ENCODE data around the gene SNX3.
"Not testable (repeated sequence)": the region's sequence is repeated elsewhere in the genome, so short reads cannot be mapped to it uniquely, and the experiment has no call there.

Gene SNX3

GRCh38 chr6:108260126-108260808 is 573 bp downstream of the SNX3 start:
- peak; percentile 1 for DNase-seq

- no peak for DNase-seq
Observed at GRCh38 chr6:108254433-108255410, 6.1 kb downstream of the SNX3 start.

GRCh38 chr6:108253241-108253640 is 7.6 kb downstream of the SNX3 start:
- DNase-seq: no peak

GRCh38 chr6:108252055-108252454 is 8.8 kb downstream of the SNX3 start:
- no peak for DNase-seq

- no peak for DNase-seq
Observed at GRCh38 chr6:108251252-108251651, 9.6 kb downstream of the SNX3 start.

GRCh38 chr6:108250240-108250866 is 10.5 kb downstream of the SNX3 start:
- no peak for DNase-seq

GRCh38 chr6:108247965-108248536 is 12.8 kb downstream of the SNX3 start:
- no peak for DNase-seq

GRCh38 chr6:108245095-108245494 is 15.7 kb downstream of the SNX3 start:
- not testable (repeated sequence) for DNase-seq

- no peak for DNase-seq
Observed at GRCh38 chr6:108243836-108244235, 17.0 kb downstream of the SNX3 start.

- no peak for DNase-seq
Observed at GRCh38 chr6:108242721-108243120, 18.1 kb downstream of the SNX3 start.

- DNase-seq: no peak
Observed at GRCh38 chr6:108242259-108242658, 18.6 kb downstream of the SNX3 start.

GRCh38 chr6:108238322-108238721 is 22.5 kb downstream of the SNX3 start:
- DNase-seq: no peak

- no peak for DNase-seq
Observed at GRCh38 chr6:108236791-108237190, 24.0 kb downstream of the SNX3 start.

- no peak for DNase-seq
Observed at GRCh38 chr6:108235127-108235526, 25.7 kb downstream of the SNX3 start.

GRCh38 chr6:108228416-108228815 is 32.4 kb downstream of the SNX3 start:
- no peak for DNase-seq

GRCh38 chr6:108227290-108227689 is 33.5 kb downstream of the SNX3 start:
- DNase-seq: no peak

- no peak for DNase-seq
Observed at GRCh38 chr6:108222504-108222903, 38.3 kb downstream of the SNX3 start.

GRCh38 chr6:108222064-108222463 is 38.8 kb downstream of the SNX3 start:
- no peak for DNase-seq

- no peak for DNase-seq
Observed at GRCh38 chr6:108211671-108212070, 49.2 kb downstream of the SNX3 start.

GRCh38 chr6:108210556-108210955 is 50.3 kb downstream of the SNX3 start:
- no peak for DNase-seq

GRCh38 chr6:108209738-108210137 is 51.1 kb downstream of the SNX3 start:
- DNase-seq: no peak

- no peak for DNase-seq
Observed at GRCh38 chr6:108207013-108207412, 53.8 kb downstream of the SNX3 start.
